GM06990 (cell line): ENCODE measurements around the gene EIF1.

ENCODE experiments used
- DNase-seq: peaks from one replicate; pipeline ENCODE4 v3.0.0-alpha.2; 2011; ENCODE audit not compliant: insufficient read length; ENCODE audit errors: extremely low read depth
- H3K27me3 ChIP-seq: replicated peaks from 2 replicates; pipeline ENCODE4 v1.6.0; 2011; ENCODE audit warnings: low read length; ENCODE audit not compliant: control insufficient read depth, insufficient read depth
- H3K36me3 ChIP-seq: 2 replicates; pipeline ENCODE4 v1.5.1; 2011; ENCODE audit warnings: low read length; ENCODE audit not compliant: control insufficient read depth, insufficient read depth
- H3K4me3 ChIP-seq: replicated peaks from 2 replicates; pipeline ENCODE4 v1.5.1; 2011; ENCODE audit warnings: low read depth, mild to moderate bottlenecking, control low read depth, low read length
- TF ChIP-seq, protein P1 (sequence below): IDR thresholded peaks from 2 replicates; pipeline ENCODE4 v1.5.1; 2011; ENCODE audit warnings: low read length, control low read depth, mild to moderate bottlenecking, inconsistent platforms; ENCODE audit not compliant: insufficient read depth, poor library complexity, severe bottlenecking

Gene EIF1

DNA sequence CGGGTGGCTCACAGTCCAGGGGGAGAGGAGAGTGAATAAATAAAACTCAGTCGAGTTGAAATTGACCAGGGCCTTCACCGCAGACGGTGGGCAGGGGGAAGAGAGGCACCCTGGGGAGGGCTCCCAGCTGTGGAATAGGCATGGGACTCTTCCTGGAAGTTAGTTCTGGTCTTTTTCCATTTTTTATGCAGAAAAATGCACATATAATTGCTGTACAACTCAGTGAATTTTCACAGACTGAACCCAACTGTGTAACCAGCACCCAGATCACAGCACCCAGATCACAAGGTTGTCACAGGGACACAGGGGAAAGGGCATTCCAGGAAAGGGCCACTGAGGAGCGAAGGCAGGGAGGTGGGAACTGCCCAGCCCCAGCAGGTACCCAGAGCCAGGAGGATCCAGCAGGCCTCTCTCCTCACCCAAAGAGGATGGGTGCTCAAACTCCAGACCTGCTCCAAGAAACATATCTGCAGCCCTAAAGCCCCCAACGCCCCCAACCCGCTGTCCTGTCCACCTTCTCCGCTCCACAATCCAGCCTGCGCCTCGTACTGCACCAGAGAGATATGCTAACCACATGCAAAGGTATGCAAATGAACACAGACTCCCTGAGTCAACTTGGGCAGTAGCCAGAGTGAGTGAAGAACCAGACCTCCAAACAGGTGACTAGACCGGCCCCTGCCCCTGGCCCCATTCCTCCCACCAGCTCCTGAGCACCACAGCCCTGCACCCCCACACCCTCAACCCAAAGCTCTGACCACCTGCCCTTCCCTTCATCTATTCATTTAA, 29.1 kb upstream of the EIF1 start:
- Histone ChIP-seq H3K4me3 (no peak overlapping the region), H3K27me3 (no peaks in the 10 kb centered on the region; the same call in 1 of the 2 replicates), H3K36me3 (no peaks in the 10 kb centered on the region)
- DNase-seq, result no peak
- TF ChIP-seq, protein P1, sequence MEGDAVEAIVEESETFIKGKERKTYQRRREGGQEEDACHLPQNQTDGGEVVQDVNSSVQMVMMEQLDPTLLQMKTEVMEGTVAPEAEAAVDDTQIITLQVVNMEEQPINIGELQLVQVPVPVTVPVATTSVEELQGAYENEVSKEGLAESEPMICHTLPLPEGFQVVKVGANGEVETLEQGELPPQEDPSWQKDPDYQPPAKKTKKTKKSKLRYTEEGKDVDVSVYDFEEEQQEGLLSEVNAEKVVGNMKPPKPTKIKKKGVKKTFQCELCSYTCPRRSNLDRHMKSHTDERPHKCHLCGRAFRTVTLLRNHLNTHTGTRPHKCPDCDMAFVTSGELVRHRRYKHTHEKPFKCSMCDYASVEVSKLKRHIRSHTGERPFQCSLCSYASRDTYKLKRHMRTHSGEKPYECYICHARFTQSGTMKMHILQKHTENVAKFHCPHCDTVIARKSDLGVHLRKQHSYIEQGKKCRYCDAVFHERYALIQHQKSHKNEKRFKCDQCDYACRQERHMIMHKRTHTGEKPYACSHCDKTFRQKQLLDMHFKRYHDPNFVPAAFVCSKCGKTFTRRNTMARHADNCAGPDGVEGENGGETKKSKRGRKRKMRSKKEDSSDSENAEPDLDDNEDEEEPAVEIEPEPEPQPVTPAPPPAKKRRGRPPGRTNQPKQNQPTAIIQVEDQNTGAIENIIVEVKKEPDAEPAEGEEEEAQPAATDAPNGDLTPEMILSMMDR, result no peak

- Histone ChIP-seq H3K27me3 (no peaks in the 10 kb centered on the region; the same call in 1 of the 2 replicates), H3K36me3 (no peaks in the 10 kb centered on the region), H3K4me3 (no peak overlapping the region)
- TF ChIP-seq, protein P1, result no peak
- no peak for DNase-seq
Measured at GRCh38 chr17:41660221-41660711, 28.4 kb upstream of the EIF1 start.

DNA sequence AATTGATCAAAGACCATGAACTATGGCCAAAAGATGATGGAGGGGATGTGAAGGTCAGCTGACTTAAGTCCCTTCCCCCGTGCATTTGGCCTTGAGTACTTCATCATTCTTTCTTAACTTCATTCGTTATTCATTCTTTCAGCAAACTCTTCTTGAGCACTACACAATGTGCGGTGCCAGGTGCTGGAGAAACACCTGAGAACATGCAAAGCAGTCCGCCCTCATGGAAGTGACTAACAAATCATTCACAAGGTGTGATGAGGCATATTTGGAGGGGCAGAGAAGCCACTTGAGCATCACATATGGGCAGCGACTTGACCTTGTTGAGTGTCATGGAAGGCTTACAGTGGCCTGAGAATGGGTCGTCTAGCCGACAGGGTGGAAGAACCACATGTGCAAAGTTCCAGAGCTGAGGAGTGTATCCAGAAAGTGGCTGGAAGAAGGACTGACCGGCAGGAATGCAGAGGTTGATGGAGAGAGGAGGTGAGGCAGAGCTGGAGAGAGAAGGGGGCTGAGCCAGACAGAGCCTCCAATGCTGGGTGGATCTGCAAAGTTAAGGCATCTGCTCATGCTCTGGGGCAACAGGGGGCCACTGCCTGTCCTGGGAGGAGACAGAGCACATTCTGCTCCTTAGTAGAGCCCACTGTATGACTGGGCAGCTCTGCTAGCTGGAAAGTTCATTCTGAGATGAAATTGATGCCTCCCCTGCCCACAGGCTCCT, 25.1 kb upstream of the EIF1 start:
- TF ChIP-seq, protein P1, result no peak
- Histone ChIP-seq H3K27me3 (no peaks in the 10 kb centered on the region; the same call in 1 of the 2 replicates), H3K4me3 (no peak overlapping the region), H3K36me3 (no peaks in the 10 kb centered on the region)
- no peak for DNase-seq

DNA sequence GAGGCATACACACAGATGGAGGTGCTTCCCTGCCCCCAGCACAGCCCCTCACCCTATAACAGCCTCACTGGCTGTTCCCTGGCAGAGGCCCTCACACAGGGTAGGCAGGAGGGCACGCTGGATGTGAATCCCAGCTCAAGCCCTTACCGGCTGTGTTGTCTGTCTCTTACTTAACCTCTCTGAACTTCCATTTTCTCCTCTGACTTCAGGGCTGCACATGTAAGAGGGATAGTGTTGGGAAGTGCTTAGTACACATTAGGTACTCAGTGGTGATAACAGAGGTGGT, 24.6 kb upstream of the EIF1 start:
- TF ChIP-seq, protein P1, result no peak
- no peak for DNase-seq
- H3K4me3 ChIP-seq, result no peak overlapping the region
- no peaks in the 10 kb centered on the region for H3K36me3 ChIP-seq
- H3K27me3 ChIP-seq, result no peaks in the 10 kb centered on the region; the same call in 1 of the 2 replicates

GRCh38 chr17:41664587-41665565, 23.8 kb upstream of the EIF1 start:
- no peaks in the 10 kb centered on the region for H3K36me3 ChIP-seq
- no peaks in the 10 kb centered on the region; the same call in 1 of the 2 replicates for H3K27me3 ChIP-seq
- TF ChIP-seq, protein P1, result no peak
- no peak for DNase-seq
- H3K4me3 ChIP-seq, result peak overlapping the region; percentile 56
